MM.1S (cell line): ENCODE measurements around the gene AUTS2.

Source experiments
- DNase-seq: peaks from one replicate; pipeline ENCODE4 v3.0.0-alpha.2; 2015
- H2AFZ ChIP-seq: fragments of 300-600 bp; sonication (generic); 2 replicates; pipeline ENCODE4 v1.6.0; 2016; ENCODE audit warnings: antibody characterized with exemption, low read length
- H3F3A ChIP-seq: fragments of 300-600 bp; sonication (generic); 2 replicates; pipeline ENCODE4 v1.6.1; 2016; ENCODE audit warnings: mild to moderate bottlenecking, antibody characterized with exemption, low read length, moderate library complexity, mixed read lengths; ENCODE audit not compliant: insufficient read depth
- H3K27ac ChIP-seq: fragments of 300-600 bp; sonication (generic); 2 replicates; pipeline ENCODE4 v1.5.1; 2016; ENCODE audit warnings: mild to moderate bottlenecking, low read length
- H3K27me3 ChIP-seq: fragments of 300-600 bp; sonication (generic); replicated peaks from 2 replicates; pipeline ENCODE4 v1.6.0; 2016; ENCODE audit warnings: low read length; ENCODE audit not compliant: insufficient read depth
- H3K36me3 ChIP-seq: fragments of 300-600 bp; sonication (generic); replicated peaks from 2 replicates; pipeline ENCODE4 v1.6.1; 2016; ENCODE audit warnings: mild to moderate bottlenecking, low read length, mixed read lengths; ENCODE audit not compliant: insufficient read depth
- H3K4me1 ChIP-seq: fragments of 300-600 bp; sonication (generic); 2 replicates; pipeline ENCODE4 v1.6.1; 2016; ENCODE audit warnings: low read length, mixed read lengths
- H3K4me2 ChIP-seq: fragments of 300-600 bp; sonication (generic); 2 replicates; pipeline ENCODE4 v1.6.0; 2016; ENCODE audit warnings: low read depth, low read length
- H3K4me3 ChIP-seq: fragments of 300-600 bp; sonication (generic); 2 replicates; pipeline ENCODE4 v1.5.1; 2016; ENCODE audit warnings: low read length, mixed read lengths
- H3K79me2 ChIP-seq: fragments of 300-600 bp; sonication (generic); 2 replicates; pipeline ENCODE4 v1.6.1; 2016; ENCODE audit warnings: mixed run types, low read length, mixed read lengths
- H3K9ac ChIP-seq: fragments of 300-600 bp; sonication (generic); 2 replicates; pipeline ENCODE4 v1.6.1; 2016; ENCODE audit warnings: low read length, mixed read lengths
- H3K9me2 ChIP-seq: fragments of 300-600 bp; sonication (generic); replicated peaks from 2 replicates; pipeline ENCODE4 v1.6.1; 2016; ENCODE audit warnings: mild to moderate bottlenecking, low read length, mixed read lengths; ENCODE audit not compliant: insufficient read depth
- H3K9me3 ChIP-seq: fragments of 300-600 bp; sonication (generic); replicated peaks from 2 replicates; pipeline ENCODE4 v1.6.1; 2016; ENCODE audit warnings: mild to moderate bottlenecking, low read length, mixed read lengths; ENCODE audit not compliant: insufficient read depth
- H4K20me1 ChIP-seq: fragments of 300-600 bp; sonication (generic); 2 replicates; pipeline ENCODE4 v1.6.1; 2016; ENCODE audit warnings: mild to moderate bottlenecking, low read length, moderate library complexity, mixed read lengths; ENCODE audit not compliant: insufficient read depth
- CTCF ChIP-seq: fragments of 300-600 bp; sonication (generic); IDR thresholded peaks from 2 replicates; pipeline ENCODE4 v1.5.1; 2016; ENCODE audit warnings: antibody characterized with exemption, low read length, mixed read lengths
- EZH2 ChIP-seq: fragments of 300-600 bp; sonication (generic); optimal IDR thresholded peaks from 2 replicates; pipeline ENCODE3; 2017; ENCODE audit warnings: low read depth, mild to moderate bottlenecking, antibody characterized with exemption, low read length, mixed read lengths
- EZH2phosphoT487 ChIP-seq: fragments of 300-600 bp; sonication (generic); IDR thresholded peaks from 2 replicates; pipeline ENCODE4 v1.6.1; 2018; ENCODE audit warnings: antibody characterized with exemption, low read length

AUTS2 gene

GRCh38 chr7:69754476-69754875, 156.2 kb downstream of the AUTS2 start:
- Histone ChIP-seq H3K79me2 (no peaks in the 10 kb centered on the region), H3K4me1 (no peaks in the 10 kb centered on the region), H3K27me3 (no peaks in the 10 kb centered on the region), H3K9me2 (no peaks in the 10 kb centered on the region), H3K4me3 (no peak overlapping the region), H3K9ac (no peak overlapping the region), H3F3A (no peaks in the 10 kb centered on the region), H3K27ac (no peak overlapping the region), H2AFZ (no peak overlapping the region), H4K20me1 (no peaks in the 10 kb centered on the region), H3K36me3 (no peaks in the 10 kb centered on the region), H3K9me3 (no peaks in the 10 kb centered on the region), H3K4me2 (no peak overlapping the region)
- DNase-seq, result no peak
- TF ChIP-seq CTCF (no peak), EZH2 (no peak), EZH2phosphoT487 (no peak)

GRCh38 chr7:69756235-69756634, 158.0 kb downstream of the AUTS2 start:
- DNase-seq, result no peak
- no peak overlapping the region for H3K27ac ChIP-seq
- TF ChIP-seq CTCF, result no peak
- no peak for TF ChIP-seq EZH2phosphoT487
- no peak for TF ChIP-seq EZH2
- H3K4me1 ChIP-seq, result no peaks in the 10 kb centered on the region
- H3K9me3 ChIP-seq, result no peaks in the 10 kb centered on the region
- H2AFZ ChIP-seq, result no peak overlapping the region
- H4K20me1 ChIP-seq, result no peaks in the 10 kb centered on the region
- no peaks in the 10 kb centered on the region for H3K36me3 ChIP-seq
- no peak overlapping the region for H3K9ac ChIP-seq
- no peaks in the 10 kb centered on the region for H3K79me2 ChIP-seq
- no peaks in the 10 kb centered on the region for H3K9me2 ChIP-seq
- no peak overlapping the region for H3K4me2 ChIP-seq
- H3K4me3 ChIP-seq, result no peak overlapping the region
- no peaks in the 10 kb centered on the region for H3F3A ChIP-seq
- H3K27me3 ChIP-seq, result no peaks in the 10 kb centered on the region

- Histone ChIP-seq H3K27me3 (no peaks in the 10 kb centered on the region), H3K4me1 (no peaks in the 10 kb centered on the region), H4K20me1 (no peaks in the 10 kb centered on the region), H3K36me3 (no peaks in the 10 kb centered on the region), H2AFZ (no peak overlapping the region), H3K9me3 (no peaks in the 10 kb centered on the region), H3K4me2 (no peak overlapping the region), H3K27ac (no peak overlapping the region), H3K9me2 (no peaks in the 10 kb centered on the region), H3F3A (no peaks in the 10 kb centered on the region), H3K79me2 (no peaks in the 10 kb centered on the region), H3K4me3 (no peak overlapping the region), H3K9ac (no peak overlapping the region)
- no peak for DNase-seq
- no peak for TF ChIP-seq EZH2
- no peak for TF ChIP-seq CTCF
- TF ChIP-seq EZH2phosphoT487, result no peak
These were observed 159.3 kb downstream of the AUTS2 start for GRCh38 chr7:69757528-69757927.

GRCh38 chr7:69757981-69758430, 159.7 kb downstream of the AUTS2 start:
- no peaks in the 10 kb centered on the region for H3F3A ChIP-seq
- no peak overlapping the region for H3K4me3 ChIP-seq
- TF ChIP-seq CTCF (no peak), EZH2 (no peak), EZH2phosphoT487 (no peak)
- no peak overlapping the region for H3K9ac ChIP-seq
- no peaks in the 10 kb centered on the region for H4K20me1 ChIP-seq
- no peaks in the 10 kb centered on the region for H3K36me3 ChIP-seq
- H2AFZ ChIP-seq, result no peak overlapping the region
- no peak overlapping the region for H3K4me2 ChIP-seq
- H3K27ac ChIP-seq, result no peak overlapping the region
- no peaks in the 10 kb centered on the region for H3K9me3 ChIP-seq
- no peak for DNase-seq
- no peaks in the 10 kb centered on the region for H3K9me2 ChIP-seq
- no peaks in the 10 kb centered on the region for H3K27me3 ChIP-seq
- H3K79me2 ChIP-seq, result no peaks in the 10 kb centered on the region
- no peaks in the 10 kb centered on the region for H3K4me1 ChIP-seq
